Fibroblast of lung (primary cell): ENCODE data around the gene ARMC6.

ENCODE experiments used
- EZH2 ChIP-seq: IDR thresholded peaks from 2 replicates; pipeline ENCODE4 v1.5.1; 2012; ENCODE audit warnings: low read length, control low read depth, mild to moderate bottlenecking; ENCODE audit errors: missing control alignments
- TF ChIP-seq, protein P1 (sequence below), 2 donors: IDR thresholded peaks in 1 of 2; conservative IDR thresholded peaks in 1 of 2; 1 replicate in 1 of 2; 2 replicates in 1 of 2; pipeline ENCODE4 v1.5.1; 2011 to 2012; ENCODE audit warnings: low read length in 2 of 2, control low read depth in 1 of 2, inconsistent platforms in 1 of 2, low read depth in 1 of 2, mild to moderate bottlenecking in 1 of 2

DNA sequence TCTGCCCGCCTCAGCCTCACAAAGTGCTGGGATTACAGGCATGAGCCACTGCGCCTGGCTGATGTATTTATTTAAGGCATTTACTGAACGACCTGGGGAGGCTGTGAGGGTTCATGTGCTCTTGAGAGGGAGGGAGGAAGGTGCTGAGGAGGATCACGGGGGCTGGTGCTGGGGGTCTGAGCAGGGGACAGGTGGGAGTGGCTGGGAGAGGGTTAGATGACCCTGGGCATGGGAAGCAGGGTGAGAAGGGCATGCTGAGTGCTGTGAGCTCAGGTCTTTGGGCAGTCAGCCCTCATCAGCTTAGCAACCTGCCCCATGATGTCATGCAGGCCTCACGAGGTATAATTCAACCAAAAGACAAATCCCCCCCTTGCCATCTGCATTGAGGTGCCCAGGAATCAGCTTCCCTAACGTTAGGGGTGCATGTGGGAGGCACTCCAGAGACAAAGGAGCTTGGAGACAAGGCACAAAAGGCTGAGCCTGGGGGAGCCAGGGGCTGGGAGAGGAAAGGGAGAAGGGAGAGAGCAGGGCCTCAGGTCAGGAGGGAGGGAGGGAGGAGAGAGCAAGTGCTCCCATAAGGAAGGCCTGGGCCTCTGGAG lies 36.5 kb upstream of the ARMC6 start:
- TF ChIP-seq, protein P1, sequence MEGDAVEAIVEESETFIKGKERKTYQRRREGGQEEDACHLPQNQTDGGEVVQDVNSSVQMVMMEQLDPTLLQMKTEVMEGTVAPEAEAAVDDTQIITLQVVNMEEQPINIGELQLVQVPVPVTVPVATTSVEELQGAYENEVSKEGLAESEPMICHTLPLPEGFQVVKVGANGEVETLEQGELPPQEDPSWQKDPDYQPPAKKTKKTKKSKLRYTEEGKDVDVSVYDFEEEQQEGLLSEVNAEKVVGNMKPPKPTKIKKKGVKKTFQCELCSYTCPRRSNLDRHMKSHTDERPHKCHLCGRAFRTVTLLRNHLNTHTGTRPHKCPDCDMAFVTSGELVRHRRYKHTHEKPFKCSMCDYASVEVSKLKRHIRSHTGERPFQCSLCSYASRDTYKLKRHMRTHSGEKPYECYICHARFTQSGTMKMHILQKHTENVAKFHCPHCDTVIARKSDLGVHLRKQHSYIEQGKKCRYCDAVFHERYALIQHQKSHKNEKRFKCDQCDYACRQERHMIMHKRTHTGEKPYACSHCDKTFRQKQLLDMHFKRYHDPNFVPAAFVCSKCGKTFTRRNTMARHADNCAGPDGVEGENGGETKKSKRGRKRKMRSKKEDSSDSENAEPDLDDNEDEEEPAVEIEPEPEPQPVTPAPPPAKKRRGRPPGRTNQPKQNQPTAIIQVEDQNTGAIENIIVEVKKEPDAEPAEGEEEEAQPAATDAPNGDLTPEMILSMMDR (conservative IDR thresholded peaks at IDR 0.05 in 1 of 2, IDR thresholded peaks at IDR 0.05 in 1 of 2; ENCODE audit: low read depth in 1 of 2, low read length in 2 of 2): no peak
- no peak for TF ChIP-seq EZH2
